ENCODE measurements around the gene CREB5.

GRCh38 chr7:28739128-28739527, 326.8 kb downstream of the CREB5 start:
- TF ChIP-seq, protein P1, sequence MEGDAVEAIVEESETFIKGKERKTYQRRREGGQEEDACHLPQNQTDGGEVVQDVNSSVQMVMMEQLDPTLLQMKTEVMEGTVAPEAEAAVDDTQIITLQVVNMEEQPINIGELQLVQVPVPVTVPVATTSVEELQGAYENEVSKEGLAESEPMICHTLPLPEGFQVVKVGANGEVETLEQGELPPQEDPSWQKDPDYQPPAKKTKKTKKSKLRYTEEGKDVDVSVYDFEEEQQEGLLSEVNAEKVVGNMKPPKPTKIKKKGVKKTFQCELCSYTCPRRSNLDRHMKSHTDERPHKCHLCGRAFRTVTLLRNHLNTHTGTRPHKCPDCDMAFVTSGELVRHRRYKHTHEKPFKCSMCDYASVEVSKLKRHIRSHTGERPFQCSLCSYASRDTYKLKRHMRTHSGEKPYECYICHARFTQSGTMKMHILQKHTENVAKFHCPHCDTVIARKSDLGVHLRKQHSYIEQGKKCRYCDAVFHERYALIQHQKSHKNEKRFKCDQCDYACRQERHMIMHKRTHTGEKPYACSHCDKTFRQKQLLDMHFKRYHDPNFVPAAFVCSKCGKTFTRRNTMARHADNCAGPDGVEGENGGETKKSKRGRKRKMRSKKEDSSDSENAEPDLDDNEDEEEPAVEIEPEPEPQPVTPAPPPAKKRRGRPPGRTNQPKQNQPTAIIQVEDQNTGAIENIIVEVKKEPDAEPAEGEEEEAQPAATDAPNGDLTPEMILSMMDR (IDR thresholded peaks at IDR 0.05) = no peak
- no peak for TF ChIP-seq POLR2A (IDR thresholded peaks at IDR 0.05)
- no peak for TF ChIP-seq POLR2AphosphoS5 (IDR thresholded peaks at IDR 0.05)

Measured in breast epithelium (tissue), 3 donors.